Renal cortex interstitium (tissue), 11 donors: ENCODE measurements around the gene PEX10. TPM values are rescaled to one million over a fixed set of nuclear protein-coding genes. Genes with fewer than 3 reads are reported as not detected.

Experiments used
- DNase-seq, 11 donors: peaks; one replicate each; pipeline ENCODE4 v3.0.0-alpha.2; 2013; ENCODE audit warnings: low read depth in 9 of 11, low spot score in 4 of 11; ENCODE audit errors: extremely low read depth in 1 of 11
- polyA plus RNA-seq, 3 donors: library from polyadenylated mRNA; unstranded; fragments of 120-200 nt; gene quantifications; one replicate each; pipeline ENCODE4 v1.2.1, GENCODE V29; 2013; ENCODE audit not compliant: insufficient read length in 3 of 3

The PEX10 gene
- polyA plus RNA-seq, 3 donors, result 21.4 to 26.8 (median 26.6) TPM

DNA sequence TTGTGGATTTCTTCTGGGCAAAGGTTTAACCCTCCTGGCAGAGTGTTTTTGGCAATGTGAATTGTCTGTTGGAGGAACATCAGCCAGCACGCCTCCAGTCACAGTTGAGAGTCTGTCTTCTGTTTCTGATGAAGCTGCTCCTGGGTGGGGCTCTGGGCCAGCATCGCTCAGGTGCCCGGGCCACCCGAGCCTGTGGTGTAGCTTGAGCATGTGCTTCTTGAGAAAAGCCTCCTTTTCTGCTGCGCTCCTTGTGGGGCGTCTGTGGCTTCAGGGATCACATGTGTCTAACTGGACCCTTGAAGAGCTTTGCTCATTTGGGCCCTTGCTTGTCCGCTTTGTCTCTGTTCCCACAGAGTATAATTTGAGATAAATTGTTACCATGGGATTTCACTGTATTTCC is 13.5 kb downstream of the PEX10 start:
- no peak for DNase-seq

- DNase-seq, result no peak
Observed at GRCh38 chr1:2397007-2397679, 15.2 kb downstream of the PEX10 start.

- DNase-seq, result no peak
Observed at GRCh38 chr1:2396476-2396875, 15.9 kb downstream of the PEX10 start.

DNA sequence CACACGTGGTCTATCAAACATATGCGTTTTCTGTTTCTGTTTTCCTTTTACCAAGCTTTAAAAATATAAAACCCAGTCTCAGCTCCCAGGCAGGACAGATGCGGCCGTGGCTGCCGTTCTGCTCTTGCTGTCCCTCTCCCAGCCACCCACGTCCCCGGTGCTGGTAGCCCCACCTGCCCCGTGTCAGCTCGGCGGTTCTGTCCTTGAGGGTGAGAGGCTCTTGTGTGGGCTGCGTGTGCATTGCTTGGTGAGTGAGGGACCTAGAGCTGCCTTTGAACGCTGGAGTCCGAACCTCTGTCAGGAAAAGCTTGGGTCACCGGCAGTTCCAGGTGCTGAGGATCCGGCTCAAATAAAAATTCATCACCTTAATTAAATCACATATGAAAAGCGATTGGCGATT is 16.3 kb downstream of the PEX10 start:
- DNase-seq, result no peak

DNA sequence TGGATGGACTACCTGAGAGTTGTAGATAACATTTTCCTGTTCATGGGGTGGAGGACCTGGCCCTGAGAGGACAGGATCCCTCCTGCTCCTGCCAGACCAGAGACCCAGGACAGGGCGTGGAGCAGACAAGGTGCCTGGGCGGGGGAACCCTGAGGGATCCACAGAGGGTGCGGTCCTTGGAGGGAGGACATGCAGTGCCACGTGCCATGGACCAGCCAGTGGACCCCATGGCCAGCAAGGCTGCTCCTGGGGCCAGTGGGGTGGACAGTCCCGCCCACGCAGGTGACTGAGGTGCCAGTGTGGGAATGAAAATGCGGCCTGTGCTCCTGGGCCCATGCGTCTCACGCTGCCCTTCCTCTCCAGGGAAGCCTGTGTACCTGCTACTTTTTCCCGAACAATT is 17.1 kb downstream of the PEX10 start:
- no peak for DNase-seq

DNA sequence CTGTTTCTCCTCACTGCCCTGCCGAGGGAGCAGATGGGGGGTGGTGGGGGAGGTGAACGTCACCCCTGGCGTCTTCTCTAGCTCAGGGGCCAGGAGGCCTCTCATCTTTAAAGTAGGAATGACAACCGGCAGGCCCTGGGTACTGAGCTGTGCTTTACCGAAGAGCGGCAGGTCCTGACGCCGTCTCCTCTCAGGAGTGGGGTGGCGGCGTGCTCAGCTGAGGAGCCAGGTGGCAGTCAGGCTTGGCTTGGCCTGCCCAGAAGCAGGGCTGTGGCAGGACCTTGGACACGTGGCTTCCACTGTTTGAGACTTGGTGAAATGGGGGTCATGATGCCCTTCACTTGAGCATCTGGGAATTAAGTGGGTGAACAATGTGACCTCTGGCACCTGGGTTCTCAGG is 17.6 kb downstream of the PEX10 start:
- no peak for DNase-seq

- no peak for DNase-seq
Observed at GRCh38 chr1:2394220-2394619, 18.1 kb downstream of the PEX10 start.

- no peak for DNase-seq
Observed at GRCh38 chr1:2393471-2393877, 18.9 kb downstream of the PEX10 start.

DNA sequence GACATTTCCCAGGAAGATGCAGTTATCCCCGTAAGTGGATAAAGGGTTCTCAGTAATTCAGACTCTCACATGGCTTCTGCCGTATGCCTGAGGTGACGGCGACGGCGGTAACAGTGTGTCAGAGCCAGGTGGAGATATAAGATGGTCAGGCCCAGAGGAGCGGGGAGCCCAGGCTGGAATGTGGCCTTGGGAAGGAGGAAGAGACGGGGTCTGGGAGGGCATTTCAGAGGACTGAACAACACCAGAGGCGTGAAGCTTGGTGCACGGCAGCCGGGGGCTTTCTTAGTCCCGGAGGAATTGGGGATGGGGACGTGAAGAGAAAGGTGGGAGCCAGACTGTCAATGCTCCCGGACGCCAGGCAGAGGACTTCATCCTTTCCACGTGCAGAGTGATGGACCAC is 19.7 kb downstream of the PEX10 start:
- no peak for DNase-seq

DNA sequence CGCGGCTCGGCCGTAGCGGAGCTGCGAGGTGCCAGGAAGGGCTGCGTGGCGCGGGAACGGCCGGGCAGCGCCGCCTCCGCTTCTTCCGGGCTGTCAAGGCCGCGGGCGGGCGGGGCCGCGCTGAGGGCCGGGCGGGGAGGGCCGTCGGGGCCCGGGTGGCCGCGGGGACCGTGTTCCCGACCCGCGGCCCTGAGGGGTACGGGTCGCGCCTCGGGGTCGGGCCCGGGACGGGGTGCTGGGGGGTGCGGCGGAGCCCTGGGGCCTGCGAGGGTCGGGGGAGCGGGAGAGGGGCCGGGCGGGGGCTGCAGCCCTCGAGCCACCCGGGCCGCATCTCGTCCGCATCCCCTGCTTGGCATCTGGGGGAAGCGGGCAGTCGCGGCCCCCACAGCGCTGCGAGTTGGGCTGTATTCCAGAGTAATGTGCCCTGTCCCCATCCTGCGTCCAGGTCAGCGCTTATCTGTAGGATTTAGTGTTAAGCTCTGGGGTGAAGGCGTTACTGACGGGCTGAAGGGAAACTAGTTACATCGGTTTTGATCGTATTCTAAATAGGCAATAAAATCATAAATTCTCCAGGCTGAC is 20.3 kb downstream of the PEX10 start:
- no peak for DNase-seq

DNA sequence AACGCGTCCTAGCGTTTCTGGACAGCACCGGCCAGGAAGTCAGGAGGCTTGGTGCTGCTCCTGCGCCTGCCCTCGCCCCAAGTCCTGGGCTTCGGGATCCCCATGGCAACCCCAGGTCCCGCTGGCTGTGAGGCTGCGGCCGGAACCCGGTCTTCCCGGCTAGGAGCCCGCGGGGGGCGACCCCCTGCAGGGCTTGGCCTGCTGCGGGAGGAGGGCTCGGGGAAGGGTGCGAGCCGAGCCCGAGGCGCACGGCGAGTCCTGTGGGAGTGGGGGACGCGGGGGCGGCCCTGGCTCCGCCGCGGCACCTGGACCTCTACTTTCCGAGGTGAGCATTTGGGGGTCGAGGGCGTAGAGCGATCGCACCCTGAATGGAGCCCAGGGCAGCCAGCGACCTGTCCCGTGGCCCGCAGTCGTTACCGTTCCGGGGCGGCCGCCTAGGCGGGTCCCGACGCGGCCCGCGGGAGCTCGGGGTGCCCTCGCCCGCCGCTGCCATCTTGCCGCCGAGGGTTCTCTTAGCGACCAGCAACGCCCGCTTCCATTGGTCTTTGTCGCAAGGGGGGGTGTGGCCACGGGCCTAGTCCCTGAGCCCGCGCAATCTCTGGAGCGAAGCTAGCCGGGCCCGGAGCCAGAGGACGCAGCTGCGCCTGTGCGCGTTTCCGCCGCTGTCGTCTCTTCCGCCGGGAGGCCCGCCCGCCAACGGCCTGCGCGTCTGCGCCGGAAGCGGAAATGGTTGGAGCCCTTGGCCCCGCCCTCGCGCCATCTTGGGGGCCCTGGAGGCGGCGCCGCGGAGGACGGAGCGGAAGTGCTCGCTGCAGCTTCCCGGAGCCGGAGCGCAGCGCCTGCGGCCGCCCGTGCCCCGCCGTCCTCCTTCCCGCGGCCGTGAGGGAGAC is 21.1 kb downstream of the PEX10 start, which contains the start of the genes MORN1 and RER1:
MORN1 (minus strand) TSS at position 514 of the 890 bp plus-strand sequence; CDS start at position 493, 21 bp downstream.
RER1 (plus strand) TSS at position 801 of the 890 bp plus-strand sequence. CDS start 3,950 bp downstream, outside the sequence.
- peak; percentile 94 to 99 (median 98) for DNase-seq

- DNase-seq, result no peak
Observed at GRCh38 chr1:2389644-2390043, 22.7 kb downstream of the PEX10 start.

DNA sequence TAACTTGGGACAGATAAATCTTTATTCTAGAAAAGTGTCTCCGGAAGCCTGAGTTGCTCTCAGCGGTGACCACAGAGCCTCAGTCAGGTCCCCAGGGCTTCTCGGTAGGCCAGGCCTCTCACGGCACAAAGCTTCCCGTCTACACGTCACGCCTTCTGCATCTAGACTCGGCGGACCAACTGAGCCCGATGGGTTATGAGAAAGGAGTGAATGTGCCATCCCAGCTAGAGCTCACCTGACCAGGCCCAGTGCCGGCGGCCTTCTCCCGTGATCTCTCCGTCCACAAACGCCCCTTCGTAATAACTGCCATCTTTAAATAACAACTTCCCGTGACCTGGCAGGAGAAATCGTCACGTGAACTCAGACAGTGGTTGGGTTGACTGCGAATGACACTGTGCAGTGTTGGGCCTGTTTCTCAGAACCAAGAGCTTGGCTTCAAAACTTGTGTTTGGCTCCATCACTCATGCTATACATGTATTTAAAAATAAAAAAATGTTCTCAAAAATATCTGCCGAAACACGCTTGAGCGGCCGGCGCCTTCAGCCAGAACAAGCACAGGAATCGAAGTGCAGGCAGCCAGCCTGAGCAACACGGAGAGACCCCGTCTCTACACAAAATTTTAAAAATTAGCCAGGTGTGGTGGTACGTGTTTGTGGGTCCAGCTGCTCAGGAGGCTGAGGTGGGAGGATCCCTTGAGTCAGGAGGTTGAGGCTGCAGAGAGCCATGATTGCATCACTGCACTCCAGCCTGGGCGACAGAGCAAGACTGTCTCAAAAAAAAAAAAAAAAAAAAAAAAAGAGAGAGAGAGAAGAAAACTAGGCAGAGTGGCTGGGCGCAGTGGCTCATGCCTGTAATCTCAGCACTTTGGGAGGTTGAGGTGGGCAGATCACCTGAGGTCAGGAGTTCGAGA is 24.1 kb downstream of the PEX10 start:
- DNase-seq, result no peak

DNA sequence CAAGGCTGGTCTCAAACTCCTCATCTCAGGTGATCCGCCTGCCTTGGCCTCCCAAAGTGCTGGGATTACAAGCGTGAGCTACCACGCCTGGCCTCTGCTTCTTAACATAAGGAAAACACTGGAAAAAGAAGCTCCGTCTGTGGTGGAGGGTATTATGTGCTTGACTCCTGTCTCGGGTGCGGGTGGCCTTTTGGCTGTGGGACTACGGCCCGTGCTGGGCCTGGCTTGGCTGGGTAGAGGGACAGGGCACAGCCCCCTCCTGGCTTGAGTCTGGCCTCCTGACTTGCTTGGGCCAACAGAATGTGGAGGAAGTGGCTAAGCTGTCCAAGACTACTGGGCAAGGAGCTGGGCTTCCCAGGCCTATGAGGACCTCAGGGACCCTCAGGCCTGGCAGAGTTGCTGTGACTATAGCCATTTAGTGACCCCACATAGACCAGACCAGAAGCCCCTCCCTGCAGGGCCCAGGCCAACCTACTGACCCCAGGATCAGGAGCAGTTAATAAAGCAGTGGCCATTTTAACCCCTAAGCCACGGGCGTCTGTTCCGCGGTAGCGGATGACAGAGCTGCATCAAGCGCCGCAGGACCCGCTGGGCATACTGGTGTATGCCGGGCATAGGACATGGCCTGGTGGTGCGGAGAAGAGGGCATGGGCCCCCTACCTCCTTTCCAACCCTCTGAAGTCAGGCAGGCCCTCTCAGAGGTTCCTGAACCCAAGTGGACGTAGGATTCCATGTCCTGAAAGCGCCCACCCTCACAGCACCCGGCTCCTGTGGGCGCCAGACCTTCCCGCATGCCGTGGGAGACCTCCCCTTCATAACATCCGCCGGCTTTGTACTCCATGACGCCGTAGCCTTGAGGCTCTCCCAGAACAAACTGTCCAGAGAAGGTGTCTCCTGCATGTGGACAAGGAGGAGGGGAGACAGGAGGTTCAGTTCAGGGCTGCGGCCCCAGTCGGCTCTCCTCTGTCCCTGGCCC is 25.4 kb downstream of the PEX10 start:
- DNase-seq, result no peak

GRCh38 chr1:2385606-2386280 is 26.6 kb downstream of the PEX10 start:
- no peak for DNase-seq

GRCh38 chr1:2384941-2385481 is 27.4 kb downstream of the PEX10 start:
- DNase-seq, result no peak
